H1 (cell line): ENCODE data around the gene SLC25A17. TPM values are rescaled to one million over a fixed set of nuclear protein-coding genes. Genes with fewer than 3 reads are reported as not detected.

Experiments
- CTCF ChIA-PET: fragments of 300-600 bp; sonication (Branson Sonifier 250); formaldehyde crosslinking; loops from one replicate; lab custom pipeline; 2021; ENCODE audit not compliant: partially characterized antibody; lab: Charles Lee
- POLR2A ChIA-PET: fragments of 300-600 bp; sonication (Branson Sonifier 250); formaldehyde crosslinking; loops from one replicate; lab custom pipeline; 2021; ENCODE audit warnings: inconsistent platforms; ENCODE audit not compliant: partially characterized antibody; lab: Charles Lee
- DNase-seq, 2 experiments: peaks; one replicate each; pipeline versions ENCODE4 v3.0.0 to v3.0.0-alpha.2; 2010 to 2022; ENCODE audit warnings: low spot score in 2 of 2, low read depth in 1 of 2, mixed read lengths in 1 of 2
- FAIRE-seq: peaks from 2 replicates; lab custom pipeline; 2011; peaks lifted over from hg19 to GRCh38; lab: Jason Lieb, UNC
- H2AFZ ChIP-seq: 2 replicates; pipeline ENCODE4 v1.8.1; 2012; ENCODE audit warnings: low read length, inconsistent platforms
- H2AK5ac ChIP-seq: 2 replicates; pipeline ENCODE4 v1.6.1; 2013; ENCODE audit warnings: low read depth, low read length
- H2BK120ac ChIP-seq: replicated peaks from 2 replicates; pipeline ENCODE3; 2013; ENCODE audit warnings: low read depth, low read length, inconsistent platforms
- H2BK12ac ChIP-seq: 2 replicates; pipeline ENCODE4 v1.6.1; 2013; ENCODE audit warnings: low read depth, low read length
- H2BK15ac ChIP-seq: 2 replicates; pipeline ENCODE4 v1.6.1; 2013; ENCODE audit warnings: low read length
- H2BK20ac ChIP-seq: 2 replicates; pipeline ENCODE4 v1.6.1; 2013; ENCODE audit warnings: low read length
- H2BK5ac ChIP-seq: 2 replicates; pipeline ENCODE4 v1.6.1; 2013; ENCODE audit warnings: low read depth, low read length
- H3K14ac ChIP-seq: 2 replicates; pipeline ENCODE4 v1.6.1; 2013; ENCODE audit warnings: inconsistent platforms; ENCODE audit not compliant: insufficient read length
- H3K18ac ChIP-seq: 2 replicates; pipeline ENCODE4 v1.6.1; 2013; ENCODE audit warnings: low read length; ENCODE audit errors: extremely low read depth
- H3K23ac ChIP-seq: 2 replicates; pipeline ENCODE4 v1.6.1; 2013; ENCODE audit warnings: inconsistent platforms; ENCODE audit not compliant: insufficient read length
- H3K23me2 ChIP-seq: 2 replicates; pipeline ENCODE4 v1.6.1; 2013; ENCODE audit warnings: low read depth, low read length
- H3K27ac ChIP-seq: 2 replicates; pipeline ENCODE4 v1.6.1; 2011; ENCODE audit warnings: low read depth, low read length, inconsistent platforms
- H3K27me3 ChIP-seq, 4 experiments: replicated peaks in 1 of 4; 1 replicate in 1 of 4; 2 replicates in 3 of 4; pipeline versions ENCODE4 v1.6.1 to v1.8.1; 2011 to 2013; ENCODE audit warnings: low read length in 3 of 4, mild to moderate bottlenecking in 3 of 4, inconsistent platforms in 2 of 4, mixed read lengths in 2 of 4, moderate library complexity in 1 of 4; ENCODE audit not compliant: control insufficient read depth in 3 of 4, insufficient read depth in 3 of 4; ENCODE audit errors: extremely low read depth in 1 of 4
- H3K36me3 ChIP-seq, 4 experiments: 2 replicates each; pipeline versions ENCODE4 v1.6.1 to v1.8.1; 2011 to 2013; ENCODE audit warnings: mild to moderate bottlenecking in 4 of 4, low read length in 3 of 4, moderate library complexity in 2 of 4, control low read depth in 1 of 4, inconsistent platforms in 1 of 4; ENCODE audit not compliant: insufficient read depth in 4 of 4, control insufficient read depth in 2 of 4
- H3K4ac ChIP-seq: replicated peaks from 2 replicates; pipeline ENCODE3; 2013; ENCODE audit warnings: low read length, low read depth, mixed read lengths, inconsistent platforms; ENCODE audit not compliant: insufficient read length
- H3K4me1 ChIP-seq, 4 experiments: replicated peaks in 1 of 4; 1 replicate in 1 of 4; 2 replicates in 3 of 4; pipeline versions ENCODE4 v1.6.1 to v1.8.1; 2011 to 2013; ENCODE audit warnings: low read length in 3 of 4, inconsistent platforms in 2 of 4, mixed read lengths in 1 of 4; ENCODE audit not compliant: insufficient read depth in 4 of 4, control insufficient read depth in 3 of 4
- H3K4me2 ChIP-seq, 2 experiments: 2 replicates each; pipeline versions ENCODE4 v1.6.1 to v1.8.1; 2011 to 2013; ENCODE audit warnings: low read depth in 2 of 2, low read length in 2 of 2, control low read depth in 1 of 2, inconsistent platforms in 1 of 2, mild to moderate bottlenecking in 1 of 2; ENCODE audit not compliant: insufficient read depth in 1 of 2
- H3K4me3 ChIP-seq, 4 experiments: fragments of 200-600, 300-600 bp in 1 of 4; sonication (generic), shearing (Covaris generic), sonication (Bioruptor Twin) in 1 of 4; 2 replicates each; pipeline versions ENCODE4 v1.5.1 to v1.8.1; 2011 to 2016; ENCODE audit warnings: low read length in 4 of 4, low read depth in 3 of 4, control low read depth in 2 of 4, inconsistent platforms in 2 of 4, mild to moderate bottlenecking in 2 of 4, mixed read lengths in 1 of 4, moderate library complexity in 1 of 4; ENCODE audit not compliant: insufficient read depth in 2 of 4; ENCODE audit errors: extremely low read depth in 1 of 4
- H3K56ac ChIP-seq: replicated peaks from 2 replicates; pipeline ENCODE3; 2013; ENCODE audit warnings: low read depth, mild to moderate bottlenecking, mixed read lengths, low read length, inconsistent platforms; ENCODE audit not compliant: insufficient read length
- H3K79me1 ChIP-seq: 2 replicates; pipeline ENCODE4 v1.6.1; 2013; ENCODE audit warnings: low read depth, low read length, control low read depth
- H3K79me2 ChIP-seq, 2 experiments: 2 replicates each; pipeline versions ENCODE4 v1.6.1 to v1.8.1; 2012 to 2013; ENCODE audit warnings: low read length in 2 of 2, mild to moderate bottlenecking in 2 of 2, inconsistent platforms in 1 of 2; ENCODE audit not compliant: insufficient read depth in 2 of 2, control insufficient read depth in 1 of 2
- H3K9ac ChIP-seq, 4 experiments: replicated peaks in 1 of 4; 1 replicate in 1 of 4; 2 replicates in 3 of 4; pipeline versions ENCODE4 v1.6.1 to v1.8.1; 2011 to 2013; ENCODE audit warnings: low read depth in 3 of 4, low read length in 3 of 4, control low read depth in 2 of 4, mild to moderate bottlenecking in 2 of 4, moderate library complexity in 2 of 4, inconsistent platforms in 1 of 4; ENCODE audit errors: extremely low read depth in 1 of 4
- H3K9me3 ChIP-seq, 2 experiments: 2 replicates each; pipeline versions ENCODE4 v1.6.1 to v1.8.1; 2012 to 2013; ENCODE audit warnings: mild to moderate bottlenecking in 2 of 2, moderate library complexity in 2 of 2, control low read depth in 1 of 2, inconsistent platforms in 1 of 2, low read depth in 1 of 2, low read length in 1 of 2, mixed read lengths in 1 of 2; ENCODE audit not compliant: insufficient read depth in 2 of 2
- H4K20me1 ChIP-seq, 2 experiments: replicated peaks in 1 of 2; 2 replicates each; pipeline versions ENCODE3 to v1.8.1; 2011 to 2013; ENCODE audit warnings: inconsistent platforms in 2 of 2, low read length in 2 of 2, mild to moderate bottlenecking in 1 of 2; ENCODE audit not compliant: insufficient read depth in 2 of 2, control insufficient read depth in 1 of 2
- H4K5ac ChIP-seq: 2 replicates; pipeline ENCODE4 v1.6.1; 2013; ENCODE audit warnings: low read length, low read depth, mixed read lengths, inconsistent platforms; ENCODE audit not compliant: insufficient read length
- H4K8ac ChIP-seq: 2 replicates; pipeline ENCODE4 v1.8.0; 2013; ENCODE audit warnings: mild to moderate bottlenecking, moderate library complexity, low read length, inconsistent platforms; ENCODE audit not compliant: insufficient read depth; ENCODE audit errors: extremely low read depth
- H4K91ac ChIP-seq: replicated peaks from 2 replicates; pipeline ENCODE3; 2013; ENCODE audit warnings: low read length, mixed read lengths, inconsistent platforms; ENCODE audit not compliant: insufficient read length
- ASH2L ChIP-seq: fragments of 200-600, 300-600 bp; sonication (generic); IDR thresholded peaks from one replicate; pipeline ENCODE4 v1.7.1; 2017; ENCODE audit warnings: low read length
- CBX8 ChIP-seq: fragments of 300-800, 300-1000 bp; sonication (generic); IDR thresholded peaks from 2 replicates; pipeline ENCODE4 v1.7.1; 2016; ENCODE audit warnings: low read depth, low read length, borderline replicate concordance
- CHD2 ChIP-seq: IDR thresholded peaks from 2 replicates; pipeline ENCODE4 v1.6.1; 2012; ENCODE audit warnings: low read length, improper control_type of control experiment
- GTF2F1 ChIP-seq: IDR thresholded peaks from 2 replicates; pipeline ENCODE4 v1.6.1; 2012; ENCODE audit warnings: low read depth, low read length, improper control_type of control experiment, borderline replicate concordance
- JUN ChIP-seq: IDR thresholded peaks from 2 replicates; pipeline ENCODE4 v1.6.1; 2011; ENCODE audit warnings: low read depth, mild to moderate bottlenecking, improper control_type of control experiment, low read length
- NANOG ChIP-seq: IDR thresholded peaks from 2 replicates; pipeline ENCODE4 v1.6.1; 2011; ENCODE audit warnings: low read length, low read depth, mild to moderate bottlenecking, inconsistent platforms; ENCODE audit not compliant: insufficient read depth, poor library complexity, severe bottlenecking
- SP1 ChIP-seq: IDR thresholded peaks from 2 replicates; pipeline ENCODE4 v1.6.1; 2011; ENCODE audit warnings: low read depth, low read length
- SP2 ChIP-seq: IDR thresholded peaks from 2 replicates; pipeline ENCODE4 v1.6.1; 2012; ENCODE audit warnings: mild to moderate bottlenecking, low read length, inconsistent platforms
- SRF ChIP-seq: IDR thresholded peaks from 2 replicates; pipeline ENCODE4 v1.6.1; 2011; ENCODE audit warnings: mild to moderate bottlenecking, low read depth, low read length, moderate library complexity
- TAF7 ChIP-seq: optimal IDR thresholded peaks from 2 replicates; pipeline ENCODE3; 2011; ENCODE audit warnings: low read depth, mild to moderate bottlenecking, inconsistent platforms, low read length, moderate library complexity, borderline replicate concordance
- TCF12 ChIP-seq: IDR thresholded peaks from 2 replicates; pipeline ENCODE4 v1.6.1; 2011; ENCODE audit warnings: low read depth, mild to moderate bottlenecking, low read length
- YY1 ChIP-seq: IDR thresholded peaks from 2 replicates; pipeline ENCODE4 v1.6.1; 2011; ENCODE audit warnings: low read depth, mild to moderate bottlenecking, low read length
- WGBS, 2 experiments: shearing (Covaris generic) in 1 of 2; methylation state at CpG; one replicate each; pipeline versions ENCODE4 v1.1.6 to v1.1.7; 2013 to 2015; ENCODE audit warnings: low lambda C conversion rate in 2 of 2, mixed read lengths in 2 of 2, inconsistent platforms in 1 of 2, low coverage in 1 of 2, missing lambda C conversion rate in 1 of 2; ENCODE audit not compliant: insufficient replicate concordance in 2 of 2, insufficient coverage in 1 of 2, insufficient read length in 1 of 2; ENCODE audit errors: extremely low coverage in 1 of 2, missing lambda C conversion rate in 1 of 2; 5-methylcytosine and 5-hydroxymethylcytosine counted together
- polyA plus RNA-seq, 7 experiments: library from polyadenylated mRNA; depleted of rRNA in 3 of 7; stranded (reverse) in 5 of 7; unstranded in 2 of 7; fragments of >200 nt in 5 of 7; fragments of 200-250 nt in 2 of 7; gene quantifications; 1 replicate in 5 of 7; 2 replicates in 1 of 7; 4 replicates in 1 of 7; pipeline versions ENCODE4 v1.2.1 to v1.2.3, GENCODE V29; 2011 to 2013; ENCODE audit warnings: missing spikeins in 2 of 7, mixed read lengths in 2 of 7
- total RNA-seq: library from RNA; stranded (reverse); fragmentation: NEBNext Ultra II Directional; extraction: Animal tissue kit (Norgen Biotek cat#: 25700); gene quantifications from 2 replicates; pipeline ENCODE4 v1.2.1, GENCODE V29; 2021

The SLC25A17 gene
- total and polyA plus RNA-seq, 2 of the 8 experiments (the other 6 are each of a cell fraction or from before 2014, with no cell fraction given) = 17.9 to 40.4 TPM

DNA sequence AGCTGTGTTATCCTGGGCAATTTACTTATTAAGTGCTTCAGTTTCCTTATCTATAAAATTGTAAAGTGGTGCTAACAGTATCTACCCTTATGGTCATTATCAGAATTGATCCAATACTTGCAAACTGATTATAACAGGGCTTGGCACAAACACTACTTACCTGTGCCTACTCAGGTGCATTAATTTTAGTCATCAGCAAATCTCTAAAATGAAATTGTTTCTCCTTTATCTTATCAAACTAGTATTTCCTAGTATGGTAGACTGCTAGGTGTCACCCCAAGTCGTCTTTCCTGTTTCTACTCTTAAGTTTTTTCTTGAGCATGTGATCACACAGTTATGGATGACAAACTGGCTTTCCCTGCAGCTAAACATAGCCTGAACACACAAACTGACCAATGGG lies 4.3 kb upstream of the SLC25A17 start:
- no peak overlapping the region for H3K56ac ChIP-seq
- H4K20me1 ChIP-seq = no peaks in the 10 kb centered on the region
- H2AK5ac ChIP-seq = no peak overlapping the region
- no peak overlapping the region for H3K4ac ChIP-seq
- no peak overlapping the region for H3K9ac ChIP-seq
- no peak overlapping the region for H2BK20ac ChIP-seq
- no peaks in the 10 kb centered on the region for H3K27me3 ChIP-seq
- 91% methylated on average over 1 of the region's 1 CpG; no CpG with 5 or more reads in 1 of the 2 experiments for WGBS, 2 experiments
- no peak overlapping the region for H3K14ac ChIP-seq
- no peak overlapping the region for H4K5ac ChIP-seq
- no peak for DNase-seq
- H3K23ac ChIP-seq = no peak overlapping the region
- TF ChIP-seq SP2 = no peak
- TF ChIP-seq CBX8 = no peak
- no peak for TF ChIP-seq TAF7
- TF ChIP-seq ASH2L = no peak
- TF ChIP-seq JUN = no peak
- no peak for TF ChIP-seq SP1
- no peak for TF ChIP-seq GTF2F1
- no peak for TF ChIP-seq YY1
- TF ChIP-seq SRF = no peak
- TF ChIP-seq CHD2 = no peak
- TF ChIP-seq NANOG = no peak
- TF ChIP-seq TCF12 = no peak
- ChIA-PET CTCF (interaction anchor here (0.6 to 1.2 kb wide), 2 partner anchors 33 to 99 kb away, joined by 3 read pairs; partner anchors contain the start of genes ST13 and XPNPEP3), POLR2A (interaction anchor here (1.1 to 2.8 kb wide), 5 partner anchors 8 to 34 kb away, joined by 3 to 8 read pairs (median 4); partner anchors contain the start of genes ST13 and XPNPEP3)
- no peak overlapping the region for H3K27ac ChIP-seq
- no peaks in the 10 kb centered on the region for H3K9me3 ChIP-seq
- no peak overlapping the region for H2BK5ac ChIP-seq
- no peak overlapping the region for H3K4me2 ChIP-seq
- peaks cover 0 to 4% of the 10 kb centered on the region in 2 experiments; a peak in 2 of 4 replicates for H3K79me2 ChIP-seq
- H2BK12ac ChIP-seq = no peak overlapping the region
- peaks cover 2% of the 10 kb centered on the region; the same call in 1 of the 2 replicates for H3K23me2 ChIP-seq
- no peak overlapping the region for H2BK15ac ChIP-seq
- no peak overlapping the region for H3K18ac ChIP-seq
- H4K91ac ChIP-seq = no peak overlapping the region
- peaks cover 0 to 5% (median 1%) of the 10 kb centered on the region in 4 experiments; a peak in 2 of 7 replicates for H3K4me1 ChIP-seq
- no peak overlapping the region for H2AFZ ChIP-seq
- H4K8ac ChIP-seq = no peak overlapping the region
- H2BK120ac ChIP-seq = no peak overlapping the region
- no peaks in the 10 kb centered on the region for H3K79me1 ChIP-seq
- peaks cover 2 to 35% (median 9%) of the 10 kb centered on the region in 4 experiments; a peak in 5 of 8 replicates for H3K36me3 ChIP-seq
- FAIRE-seq = no peak
- H3K4me3 ChIP-seq = no peak overlapping the region
